AG04449 (cell line): Measurements from ENCODE around the gene GARIN5A.
A peak's percentile ranks its signal among the peaks of the same experiment; 100 is the strongest.

Experiments
- CTCF ChIA-PET: fragments of 350-600 bp; formaldehyde crosslinking; extraction: SDS; loops from one replicate; lab custom pipeline; 2021; ENCODE audit warnings: antibody characterized with exemption; lab: Yijun Ruan, JAX
- POLR2A ChIA-PET: fragments of 400-600, 350-600 bp; formaldehyde crosslinking; extraction: SDS; loops from one replicate; lab custom pipeline; 2020; ENCODE audit warnings: antibody characterized with exemption, inconsistent platforms; lab: Yijun Ruan, JAX
- DNase-seq: peaks from one replicate; pipeline ENCODE4 v3.0.0-alpha.2; 2010; ENCODE audit warnings: low read depth, low spot score
- H3K4me3 ChIP-seq: 2 replicates; pipeline ENCODE4 v1.5.1; 2011; ENCODE audit warnings: low read depth, mild to moderate bottlenecking, control low read depth, low read length
- CTCF ChIP-seq: IDR thresholded peaks from one replicate; pipeline ENCODE4 v1.5.1; 2011; ENCODE audit warnings: mild to moderate bottlenecking, moderate library complexity, low read length, control low read depth, inconsistent platforms; ENCODE audit not compliant: insufficient read depth; ENCODE audit errors: missing control alignments

Gene GARIN5A

GRCh38 chr19:50465986-50466705, 10.5 kb downstream of the GARIN5A start:
- ChIA-PET CTCF (interaction anchor here (0.6 to 7.4 kb wide), 6 partner anchors 9 to 246 kb away, joined by 3 to 132 read pairs (median 4); partner anchors contain the start of gene NAPSA), POLR2A (no interaction called here)

GRCh38 chr19:50465000-50465399, 11.6 kb downstream of the GARIN5A start:
- TF ChIP-seq CTCF, result no peak
- ChIA-PET POLR2A (no interaction called here), CTCF (interaction anchor here (0.5 to 7.4 kb wide), 4 partner anchors 10 to 304 kb away, joined by 3 to 132 read pairs (median 4); partner anchors contain the start of gene NAPSA)
- DNase-seq, result no peak
- H3K4me3 ChIP-seq, result no peak overlapping the region

More at GRCh38 chr19:50465986-50466705, 10.5 kb downstream of the GARIN5A start:
- no peak for DNase-seq
- TF ChIP-seq CTCF, result peak; percentile 40
- no peak overlapping the region for H3K4me3 ChIP-seq

GRCh38 chr19:50464348-50464747, 12.3 kb downstream of the GARIN5A start:
- POLR2A ChIA-PET, result no interaction called here
- DNase-seq, result no peak
- CTCF ChIA-PET, result interaction anchor here (1.1 to 7.4 kb wide), 4 partner anchors 9 to 107 kb away, joined by 3 to 132 read pairs (median 46); partner anchors contain the start of gene NAPSA

GRCh38 chr19:50462970-50463369, 13.7 kb downstream of the GARIN5A start:
- no peak for TF ChIP-seq CTCF
- CTCF ChIA-PET, result interaction anchor here (0.7 to 7.4 kb wide), 10 partner anchors 11 to 321 kb away, joined by 3 to 132 read pairs (median 3); partner anchors contain the start of genes NAPSA and NR1H2
- no peak overlapping the region for H3K4me3 ChIP-seq
- DNase-seq, result no peak
- POLR2A ChIA-PET, result no interaction called here

More at GRCh38 chr19:50464348-50464747, 12.3 kb downstream of the GARIN5A start:
- no peak overlapping the region for H3K4me3 ChIP-seq
- no peak for TF ChIP-seq CTCF

GRCh38 chr19:50461066-50461875, 15.4 kb downstream of the GARIN5A start:
- H3K4me3 ChIP-seq, result no peak overlapping the region
- ChIA-PET POLR2A (interaction anchor here (1.6 kb wide), 1 partner anchor 77 kb away, joined by 7 read pairs; the partner anchor contains the start of gene POLD1), CTCF (interaction anchor here (0.7 to 7.4 kb wide), 21 partner anchors 9 to 104 kb away, joined by 3 to 132 read pairs (median 5); partner anchors contain the start of genes EMC10, GARIN5A, NAPSA and NR1H2)
- no peak for DNase-seq
- peak; percentile 88 for TF ChIP-seq CTCF
